CD4-positive, CD25-positive, alpha-beta regulatory T cell (primary cell): ENCODE measurements around the gene FAN1. TPM values are rescaled to one million over a fixed set of nuclear protein-coding genes. Genes with fewer than 3 reads are reported as not detected.

Source experiments
- polyA plus RNA-seq, 4 donors: library from polyadenylated mRNA; unstranded; fragments of 300-500 nt; fragmentation: Illumina TruSeq; gene quantifications; one replicate each; pipeline ENCODE4 v1.2.3, GENCODE V29; 2021
- total RNA-seq: library from RNA; stranded (reverse); gene quantifications from one replicate; pipeline ENCODE4 v1.2.3, GENCODE V29; 2022

FAN1 gene
- total and polyA plus RNA-seq, 5 donors from 2014 or later, result 2.4 to 10.6 (median 4.8) TPM

Other genes starting within 250 kb of the FAN1 start
- 36.5 TPM for gene MTMR10, start 87.7 kb downstream of the FAN1 start, total RNA-seq
- 1 to 10 TPM; 6.1 to 7.3 (median 6.6) TPM for gene MTMR10, start 87.7 kb downstream of the FAN1 start, polyA plus RNA-seq
- gene TRPM1, start 197.8 kb downstream of the FAN1 start, total RNA-seq, result not detected
- not detected for gene TRPM1, start 197.8 kb downstream of the FAN1 start, polyA plus RNA-seq